GM12878 (cell line): Measurements from ENCODE around the gene TIGAR. TPM values are rescaled to one million over a fixed set of nuclear protein-coding genes. Genes with fewer than 3 reads are reported as not detected.

Source experiments
- BCL11A ChIP-seq: IDR thresholded peaks from 2 replicates; pipeline ENCODE4 v1.6.1; 2011; ENCODE audit warnings: low read depth, low read length
- CBFB ChIP-seq: IDR thresholded peaks from 2 replicates; pipeline ENCODE4 v1.6.1; 2016; ENCODE audit warnings: antibody characterized with exemption, low read depth
- CHD1 ChIP-seq: IDR thresholded peaks from 2 replicates; pipeline ENCODE4 v1.6.1; 2012; ENCODE audit warnings: low read depth, low read length, improper control_type of control experiment
- CREB1 ChIP-seq: IDR thresholded peaks from 2 replicates; pipeline ENCODE4 v1.6.1; 2012; ENCODE audit warnings: low read depth, mild to moderate bottlenecking, inconsistent platforms
- CREM ChIP-seq: IDR thresholded peaks from 2 replicates; pipeline ENCODE4 v1.6.1; 2014; ENCODE audit warnings: antibody characterized with exemption, low read depth
- CUX1 ChIP-seq: IDR thresholded peaks from 2 replicates; pipeline ENCODE4 v1.6.1; 2012; ENCODE audit warnings: improper control_type of control experiment, low read depth, low read length; ENCODE audit not compliant: insufficient replicate concordance
- E2F4 ChIP-seq: IDR thresholded peaks from 2 replicates; pipeline ENCODE4 v1.6.1; 2012; ENCODE audit warnings: low read depth, low read length, improper control_type of control experiment
- GATAD2B ChIP-seq: fragments of 450-650 bp; conservative IDR thresholded peaks from 2 replicates; pipeline ENCODE4 v1.6.1; 2017; ENCODE audit warnings: low read depth, mild to moderate bottlenecking, moderate library complexity
- KLF5 ChIP-seq: fragments of 450-650 bp; IDR thresholded peaks from 2 replicates; pipeline ENCODE4 v1.6.1; 2014; ENCODE audit warnings: mild to moderate bottlenecking; ENCODE audit not compliant: partially characterized antibody
- MYB ChIP-seq: fragments of 150-350 bp; IDR thresholded peaks from 2 replicates; pipeline ENCODE4 v1.6.1; 2014; ENCODE audit warnings: mild to moderate bottlenecking, low read depth, low read length, borderline replicate concordance
- MYC ChIP-seq: IDR thresholded peaks from 2 replicates; pipeline ENCODE4 v1.6.1; 2011; ENCODE audit warnings: mild to moderate bottlenecking, low read length, moderate library complexity, inconsistent platforms; ENCODE audit not compliant: insufficient read depth, insufficient replicate concordance, insufficient read length, severe bottlenecking
- NKRF ChIP-seq: fragments of 450-650 bp; conservative IDR thresholded peaks from 2 replicates; pipeline ENCODE4 v1.6.1; 2017; ENCODE audit warnings: mild to moderate bottlenecking, moderate library complexity
- POLR2A ChIP-seq: IDR thresholded peaks from 2 replicates; pipeline ENCODE4 v1.6.1; 2011; ENCODE audit warnings: low read depth, mild to moderate bottlenecking, low read length
- POU2F2 ChIP-seq: IDR thresholded peaks from 3 replicates; pipeline ENCODE4 v1.6.1; 2011; ENCODE audit warnings: low read depth, mild to moderate bottlenecking, low read length, borderline replicate concordance
- RB1 ChIP-seq: fragments of 450-650 bp; formaldehyde crosslinking; IDR thresholded peaks from 2 replicates; pipeline ENCODE4 v1.6.1; 2017; ENCODE audit warnings: mild to moderate bottlenecking, borderline replicate concordance
- RCOR1 ChIP-seq: conservative IDR thresholded peaks from 2 replicates; pipeline ENCODE4 v1.6.1; 2012; ENCODE audit warnings: low read depth, low read length, improper control_type of control experiment
- SP1 ChIP-seq: IDR thresholded peaks from one replicate; pipeline ENCODE4 v1.6.1; 2011; ENCODE audit warnings: low read depth, low read length
- SRF ChIP-seq, 2 experiments: IDR thresholded peaks; 2 replicates each; pipeline ENCODE4 v1.6.1; 2011; ENCODE audit warnings: low read depth in 2 of 2, low read length in 2 of 2, mild to moderate bottlenecking in 1 of 2, moderate library complexity in 1 of 2
- STAT1 ChIP-seq: fragments of 450-650 bp; conservative IDR thresholded peaks from 2 replicates; pipeline ENCODE4 v1.6.1; 2014; ENCODE audit warnings: antibody characterized with exemption, mild to moderate bottlenecking
- TCF12 ChIP-seq: IDR thresholded peaks from 2 replicates; pipeline ENCODE4 v1.6.1; 2011; ENCODE audit warnings: low read depth, mild to moderate bottlenecking, low read length
- YBX1 ChIP-seq: fragments of 450-650 bp; IDR thresholded peaks from 2 replicates; pipeline ENCODE4 v1.6.1; 2016; ENCODE audit warnings: antibody characterized with exemption
- ZBED1 ChIP-seq: IDR thresholded peaks from 2 replicates; pipeline ENCODE4 v1.6.1; 2016; ENCODE audit warnings: borderline replicate concordance
- ZNF217 ChIP-seq: fragments of 450-650 bp; IDR thresholded peaks from 2 replicates; pipeline ENCODE4 v1.6.1; 2017; ENCODE audit warnings: antibody characterized with exemption, mild to moderate bottlenecking
- ZNF622 ChIP-seq: fragments of 450-650 bp; IDR thresholded peaks from 2 replicates; pipeline ENCODE4 v1.6.1; 2017; ENCODE audit warnings: mild to moderate bottlenecking, inconsistent platforms
- polyA plus RNA-seq, 11 experiments: library from polyadenylated mRNA; depleted of rRNA in 4 of 11; unstranded in 6 of 11; stranded (reverse) in 5 of 11; fragments of >200 nt; fragmentation: Nextera tagmentation in 4 of 11; fragmentation: Illumina TruSeq in 1 of 11; extraction: Ambion mirVana in 4 of 11; extraction: Trizol in 1 of 11; gene quantifications; 1 replicate in 1 of 11; 2 replicates in 10 of 11; pipeline versions ENCODE4 v1.2.1 to v1.2.3, GENCODE V29; 2011 to 2016; ENCODE audit warnings: inconsistent platforms in 2 of 11, missing spikeins in 2 of 11, low read depth in 1 of 11
- total RNA-seq, 4 experiments: library from RNA; depleted of rRNA in 3 of 4; stranded (reverse); fragments of >200 nt in 3 of 4; fragmentation: Illumina TruSeq in 1 of 4; extraction: Trizol in 1 of 4; gene quantifications; 2 replicates each; pipeline versions ENCODE4 v1.2.1 to v1.2.3, GENCODE V29; 2013 to 2021

TIGAR gene
- total and polyA plus RNA-seq, 10 of the 15 experiments (the other 5 are each of a cell fraction or from before 2014, with no cell fraction given), result 7.6 to 45.7 (median 16.5) TPM

GRCh38 chr12:4271717-4272423 lies 49.1 kb upstream of the TIGAR start (continued):
- TF ChIP-seq ZBED1 (peak; percentile 51; the same call in 1 of the 2 replicates), YBX1 (no peak), RCOR1 (no peak), MYB (no peak), GATAD2B (no peak), RB1 (no peak), POLR2A (no peak), KLF5 (no peak), TCF12 (no peak), ZNF217 (no peak), SP1 (no peak), CUX1 (no peak), ZNF622 (no peak), STAT1 (0 out of 2 replicates have a peak, but pooled peaks have one; percentile 37), CHD1 (no peak), POU2F2 (0 out of 3 replicates have a peak, but pooled peaks have one; percentile 34), SRF (IDR thresholded peaks at IDR 0.05; ENCODE audit: low read depth in 2 of 2, low read length in 2 of 2) (peak in 1 of 2 experiments; percentile 53; a peak in 1 of 4 replicates), E2F4 (no peak), MYC (no peak), CREM (peak; percentile 40; the same call in 1 of the 2 replicates), CBFB (no peak), CREB1 (peak; percentile 76; the same call in 1 of the 2 replicates), NKRF (no peak), BCL11A (0 out of 2 replicates have a peak, but pooled peaks have one; percentile 57)
